HEK293 (cell line): ENCODE measurements around the gene RPSA.

Experiments
- CTCF ChIA-PET: fragments of 350-600 bp; formaldehyde crosslinking; extraction: SDS; loops from one replicate; lab custom pipeline; 2021; ENCODE audit warnings: antibody characterized with exemption; lab: Yijun Ruan, JAX
- POLR2A ChIA-PET: fragments of 300-600 bp; formaldehyde crosslinking; extraction: SDS; loops from one replicate; lab custom pipeline; 2020; ENCODE audit warnings: antibody characterized with exemption, inconsistent platforms; lab: Yijun Ruan, JAX
- H3K27ac ChIP-seq: fragments of 200-500 bp; sonication (Bioruptor generic); 2 replicates; pipeline ENCODE4 v1.5.1; 2014; ENCODE audit warnings: low read depth, low read length, control low read depth, inconsistent platforms; ENCODE audit errors: extremely low read depth
- H3K36me3 ChIP-seq, 2 experiments: fragments of 200-500 bp in 1 of 2; sonication (Bioruptor generic) in 1 of 2; 1 replicate in 1 of 2; 2 replicates in 1 of 2; pipeline ENCODE4 v1.5.1; 2014 to 2017; ENCODE audit warnings: inconsistent platforms in 2 of 2, low read length in 2 of 2; ENCODE audit not compliant: control insufficient read depth in 2 of 2, insufficient read depth in 1 of 2
- H3K4me1 ChIP-seq: fragments of 200-500 bp; sonication (Bioruptor generic); 2 replicates; pipeline ENCODE4 v1.5.1; 2014; ENCODE audit warnings: mild to moderate bottlenecking, low read length, inconsistent platforms; ENCODE audit not compliant: control insufficient read depth, insufficient read depth
- H3K4me3 ChIP-seq: 2 replicates; pipeline ENCODE4 v1.5.1; 2011; ENCODE audit warnings: low read depth, mild to moderate bottlenecking, control low read depth, low read length, moderate library complexity
- H3K9me3 ChIP-seq: fragments of 200-500 bp; sonication (Bioruptor generic); 2 replicates; pipeline ENCODE4 v1.5.1; 2014; ENCODE audit warnings: low read depth, low read length, inconsistent platforms; ENCODE audit not compliant: control insufficient read depth, insufficient read depth
- CTCF ChIP-seq: fragments of 450-650 bp; formaldehyde crosslinking; IDR thresholded peaks from 2 replicates; pipeline ENCODE4 v1.5.1; 2016; ENCODE audit warnings: missing biosample characterization, missing genetic modification characterization
- GLIS2 ChIP-seq: fragments of 450-650 bp; formaldehyde crosslinking; IDR thresholded peaks from 2 replicates; pipeline ENCODE4 v1.5.1; 2016; ENCODE audit warnings: missing biosample characterization, missing genetic modification characterization
- KLF16 ChIP-seq: fragments of 450-650 bp; formaldehyde crosslinking; IDR thresholded peaks from 2 replicates; pipeline ENCODE4 v1.5.1; 2017; ENCODE audit warnings: missing biosample characterization, missing genetic modification characterization
- KLF17 ChIP-seq: fragments of 450-650 bp; formaldehyde crosslinking; IDR thresholded peaks from 2 replicates; pipeline ENCODE4 v1.5.1; 2016; ENCODE audit warnings: missing biosample characterization, missing genetic modification characterization
- MYNN ChIP-seq: fragments of 450-650 bp; formaldehyde crosslinking; IDR thresholded peaks from 2 replicates; pipeline ENCODE4 v1.5.1; 2016; ENCODE audit warnings: missing biosample characterization, missing genetic modification characterization, borderline replicate concordance
- PATZ1 ChIP-seq: fragments of 450-650 bp; formaldehyde crosslinking; IDR thresholded peaks from 2 replicates; pipeline ENCODE4 v1.5.1; 2016; ENCODE audit warnings: missing biosample characterization, missing genetic modification characterization
- RBAK ChIP-seq: fragments of 450-650 bp; formaldehyde crosslinking; IDR thresholded peaks from 2 replicates; pipeline ENCODE4 v1.5.1; 2016; ENCODE audit warnings: missing biosample characterization, missing genetic modification characterization
- SALL2 ChIP-seq: fragments of 450-650 bp; formaldehyde crosslinking; IDR thresholded peaks from 2 replicates; pipeline ENCODE4 v1.5.0; 2017; ENCODE audit warnings: missing biosample characterization, mild to moderate bottlenecking, missing genetic modification characterization, borderline replicate concordance
- TSHZ1 ChIP-seq: fragments of 450-650 bp; formaldehyde crosslinking; IDR thresholded peaks from 2 replicates; pipeline ENCODE4 v1.5.1; 2016; ENCODE audit warnings: missing biosample characterization, missing genetic modification characterization, borderline replicate concordance
- ZBTB11 ChIP-seq: fragments of 450-650 bp; formaldehyde crosslinking; conservative IDR thresholded peaks from 2 replicates; pipeline ENCODE4 v1.5.1; 2016; ENCODE audit warnings: low read depth, missing biosample characterization, missing genetic modification characterization
- ZBTB8A ChIP-seq: fragments of 450-650 bp; formaldehyde crosslinking; IDR thresholded peaks from 2 replicates; pipeline ENCODE4 v1.5.1; 2016; ENCODE audit warnings: missing biosample characterization, missing genetic modification characterization
- ZEB2 ChIP-seq: fragments of 450-650 bp; formaldehyde crosslinking; IDR thresholded peaks from 2 replicates; pipeline ENCODE4 v1.5.1; 2016; ENCODE audit warnings: missing biosample characterization, missing genetic modification characterization
- ZNF140 ChIP-seq: fragments of 450-650 bp; formaldehyde crosslinking; IDR thresholded peaks from 2 replicates; pipeline ENCODE4 v1.5.1; 2016; ENCODE audit warnings: missing biosample characterization, missing genetic modification characterization
- ZNF202 ChIP-seq: fragments of 450-650 bp; formaldehyde crosslinking; IDR thresholded peaks from 2 replicates; pipeline ENCODE4 v1.5.1; 2016; ENCODE audit warnings: missing biosample characterization, missing genetic modification characterization, borderline replicate concordance
- ZNF274 ChIP-seq, 2 experiments: fragments of 200-500 bp in 1 of 2; fragments of 450-650 bp in 1 of 2; sonication (Bioruptor generic) in 1 of 2; formaldehyde crosslinking in 1 of 2; IDR thresholded peaks; 2 replicates each; pipeline versions ENCODE4 v1.5.1 to v1.6.1; 2014 to 2016; ENCODE audit warnings: borderline replicate concordance in 1 of 2, inconsistent platforms in 1 of 2, low read length in 1 of 2, missing biosample characterization in 1 of 2, missing genetic modification characterization in 1 of 2
- ZNF302 ChIP-seq: fragments of 450-650 bp; formaldehyde crosslinking; IDR thresholded peaks from 2 replicates; pipeline ENCODE4 v1.5.1; 2016; ENCODE audit warnings: missing biosample characterization, missing genetic modification characterization, low read depth
- ZNF354C ChIP-seq: fragments of 450-650 bp; formaldehyde crosslinking; IDR thresholded peaks from 2 replicates; pipeline ENCODE4 v1.5.1; 2016; ENCODE audit warnings: missing biosample characterization, missing genetic modification characterization, low read depth, borderline replicate concordance
- ZNF624 ChIP-seq: fragments of 450-650 bp; formaldehyde crosslinking; IDR thresholded peaks from 2 replicates; pipeline ENCODE4 v1.5.1; 2017; ENCODE audit warnings: missing biosample characterization, missing genetic modification characterization

RPSA gene

GRCh38 chr3:39383045-39383880 is 23.3 kb upstream of the RPSA start, which contains the start of gene SLC25A38 (continued):
- TF ChIP-seq RBAK (tag by site-specific recombination) = no peak

GRCh38 chr3:39383881-39384664 is 22.4 kb upstream of the RPSA start:
- Histone ChIP-seq H3K27ac (peak overlapping the region; percentile 69), H3K4me3 (peak overlapping the region; percentile 94), H3K36me3 (peaks cover 0 to 8% of the 10 kb centered on the region in 2 experiments; a peak in 1 of 3 replicates), H3K9me3 (no peaks in the 10 kb centered on the region), H3K4me1 (0 out of 2 replicates have a peak, but pooled peaks cover 3% of the 10 kb centered on the region)
- ChIA-PET POLR2A (interaction anchor here (0.5 to 1.2 kb wide), 7 partner anchors 11 to 167 kb away, joined by 3 to 4 read pairs (median 3); partner anchors contain the start of gene RPSA), CTCF (interaction anchor here (1.0 kb wide), 1 partner anchor 863 kb away, joined by 3 read pairs; no protein-coding TSS in a partner anchor)
- TF ChIP-seq CTCF (tag by site-specific recombination) (peak; percentile 41), ZNF274 (IDR thresholded peaks at IDR 0.05; ENCODE audit: low read length) (no peak), ZNF274 (tag by site-specific recombination; IDR thresholded peaks at IDR 0.05; ENCODE audit: borderline replicate concordance) (no peak), MYNN (tag by site-specific recombination) (peak; percentile 81; the same call in 1 of the 2 replicates), ZNF354C (tag by site-specific recombination) (no peak), ZBTB8A (peak; percentile 97), ZEB2 (tag by site-specific recombination) (peak; percentile 59), GLIS2 (peak; percentile 85), PATZ1 (tag by site-specific recombination) (peak; percentile 95), SALL2 (tag by site-specific recombination) (no peak), KLF16 (tag by site-specific recombination) (0 out of 2 replicates have a peak, but pooled peaks have one; percentile 39), ZBTB11 (tag by site-specific recombination) (0 out of 2 replicates have a peak, but pooled peaks have one; percentile 18), KLF17 (0 out of 2 replicates have a peak, but pooled peaks have one; percentile 6), ZNF202 (tag by site-specific recombination) (no peak), ZNF140 (tag by site-specific recombination) (peak; percentile 96), ZNF624 (tag by site-specific recombination) (no peak), TSHZ1 (tag by site-specific recombination) (no peak), ZNF302 (tag by site-specific recombination) (no peak)
